WTC11 (cell line): ENCODE results near the gene MAP6. TPM values are rescaled to one million over a fixed set of nuclear protein-coding genes. Genes with fewer than 3 reads are reported as not detected.

Experiments used
- ATAC-seq: fragments of 200-7000 bp; cut with Tn5 transposase; 2 replicates; pipeline ENCODE4 v1.10.0; 2021; ENCODE audit warnings: mild to moderate bottlenecking, moderate library complexity
- CTCF ChIA-PET: fragments of 300-600 bp; sonication (Branson Sonifier 250); formaldehyde crosslinking; loops from one replicate; lab custom pipeline; 2021; ENCODE audit warnings: antibody characterized with exemption; lab: Charles Lee
- POLR2A ChIA-PET: fragments of 350-600 bp; sonication (Branson Sonifier 250); formaldehyde crosslinking; loops from one replicate; lab custom pipeline; 2021; ENCODE audit warnings: antibody characterized with exemption; lab: Charles Lee
- DNase-seq: peaks from one replicate; pipeline ENCODE4 v3.0.0; 2021; ENCODE audit warnings: low spot score
- H3K27ac Mint-ChIP-seq: 2 replicates; pipeline ENCODE4 v1.8.0; 2021; ENCODE audit warnings: mixed read lengths
- H3K27me3 Mint-ChIP-seq: 2 replicates; pipeline ENCODE4 v1.8.0; 2021; ENCODE audit warnings: low read depth, mild to moderate bottlenecking, moderate library complexity, mixed read lengths
- H3K36me3 Mint-ChIP-seq: 2 replicates; pipeline ENCODE4 v1.8.0; 2021; ENCODE audit warnings: mixed read lengths
- H3K4me1 Mint-ChIP-seq: 2 replicates; pipeline ENCODE4 v1.8.0; 2022; ENCODE audit warnings: mixed read lengths
- H3K4me3 Mint-ChIP-seq: 2 replicates; pipeline ENCODE4 v1.8.0; 2021; ENCODE audit warnings: mild to moderate bottlenecking, moderate library complexity, mixed read lengths
- H3K9me3 Mint-ChIP-seq: 2 replicates; pipeline ENCODE4 v1.8.0; 2021; ENCODE audit warnings: mixed read lengths
- AR ChIP-seq: fragments of 250-450 bp; sonication (Bioruptor Pico); IDR thresholded peaks from 2 replicates; pipeline ENCODE4 v1.9.0; 2021; ENCODE audit warnings: mild to moderate bottlenecking
- ATF2 ChIP-seq: sonication (generic); formaldehyde crosslinking; IDR thresholded peaks from 2 replicates; pipeline ENCODE4 v1.8.1; 2022; ENCODE audit warnings: low read depth, missing genetic modification reagents, borderline replicate concordance
- CREB1 ChIP-seq: sonication (generic); formaldehyde crosslinking; IDR thresholded peaks from 2 replicates; pipeline ENCODE4 v1.8.0; 2023; ENCODE audit warnings: mild to moderate bottlenecking, missing genetic modification reagents
- E2F4 ChIP-seq: sonication (generic); formaldehyde crosslinking; IDR thresholded peaks from 2 replicates; pipeline ENCODE4 v1.8.1; 2022; ENCODE audit warnings: low read depth, mild to moderate bottlenecking, moderate library complexity, missing genetic modification reagents, borderline replicate concordance
- ELF4 ChIP-seq: sonication (generic); formaldehyde crosslinking; IDR thresholded peaks from 2 replicates; pipeline ENCODE4 v1.8.1; 2022; ENCODE audit warnings: low read depth, mild to moderate bottlenecking, moderate library complexity, missing genetic modification reagents
- ESRRA ChIP-seq: sonication (generic); formaldehyde crosslinking; IDR thresholded peaks from 2 replicates; pipeline ENCODE4 v1.8.1; 2022; ENCODE audit warnings: mild to moderate bottlenecking, missing genetic modification reagents, borderline replicate concordance
- FOXP4 ChIP-seq: sonication (generic); formaldehyde crosslinking; IDR thresholded peaks from 2 replicates; pipeline ENCODE4 v1.8.0; 2022; ENCODE audit warnings: mild to moderate bottlenecking, missing genetic modification reagents
- GTF2I ChIP-seq: fragments of 250-450 bp; sonication (Bioruptor Pico); conservative IDR thresholded peaks from 2 replicates; pipeline ENCODE4 v1.4.0; 2021; ENCODE audit warnings: mild to moderate bottlenecking
- HMGXB4 ChIP-seq: sonication (generic); formaldehyde crosslinking; IDR thresholded peaks from 2 replicates; pipeline ENCODE4 v1.8.1; 2023; ENCODE audit warnings: mild to moderate bottlenecking, moderate library complexity, missing genetic modification reagents
- JAZF1 ChIP-seq: fragments of 250-450 bp; sonication (Bioruptor Pico); IDR thresholded peaks from 2 replicates; pipeline ENCODE4 v1.9.0; 2021; ENCODE audit warnings: moderate library complexity, mild to moderate bottlenecking, inconsistent platforms
- KAT7 ChIP-seq: sonication (generic); formaldehyde crosslinking; IDR thresholded peaks from 2 replicates; pipeline ENCODE4 v1.8.1; 2023; ENCODE audit warnings: missing genetic modification reagents, mild to moderate bottlenecking, borderline replicate concordance
- NR3C1 ChIP-seq: sonication (generic); formaldehyde crosslinking; conservative IDR thresholded peaks from 2 replicates; pipeline ENCODE4 v1.8.1; 2023; ENCODE audit warnings: low read depth, mild to moderate bottlenecking, missing genetic modification reagents
- PREB ChIP-seq: sonication (generic); formaldehyde crosslinking; IDR thresholded peaks from 2 replicates; pipeline ENCODE4 v1.8.1; 2022; ENCODE audit warnings: mild to moderate bottlenecking, missing genetic modification reagents, moderate library complexity, borderline replicate concordance
- PRRX2 ChIP-seq: fragments of 250-450 bp; sonication (Bioruptor Pico); IDR thresholded peaks from 2 replicates; pipeline ENCODE4 v1.8.0; 2021; ENCODE audit warnings: mild to moderate bottlenecking
- RELA ChIP-seq: sonication (generic); formaldehyde crosslinking; IDR thresholded peaks from 2 replicates; pipeline ENCODE4 v1.8.1; 2022; ENCODE audit warnings: missing genetic modification reagents, mild to moderate bottlenecking, borderline replicate concordance
- ZNF232 ChIP-seq: sonication (generic); formaldehyde crosslinking; IDR thresholded peaks from 2 replicates; pipeline ENCODE4 v1.8.0; 2022; ENCODE audit warnings: mild to moderate bottlenecking, missing genetic modification reagents
- ZNF423 ChIP-seq: fragments of 250-450 bp; sonication (Bioruptor Pico); IDR thresholded peaks from 2 replicates; pipeline ENCODE4 v2.1.2; 2022; ENCODE audit warnings: mild to moderate bottlenecking, moderate library complexity
- ZSCAN18 ChIP-seq: fragments of 250-450 bp; sonication (Bioruptor Pico); IDR thresholded peaks from 2 replicates; pipeline ENCODE4 v2.1.2; 2022; ENCODE audit warnings: mild to moderate bottlenecking, moderate library complexity
- total RNA-seq: library from RNA; stranded (reverse); gene quantifications from 3 replicates; pipeline ENCODE4 v1.2.3, GENCODE V29; 2021

The MAP6 gene
- total RNA-seq, 1 experiment from 2014 or later = 0.90 TPM

- Mint-ChIP-seq H3K4me1 (peaks cover 6% of the 10 kb centered on the region), H3K27me3 (no peaks in the 10 kb centered on the region; the same call in 1 of the 2 replicates), H3K36me3 (no peaks in the 10 kb centered on the region), H3K9me3 (no peaks in the 10 kb centered on the region), H3K27ac (no peak overlapping the region), H3K4me3 (no peak overlapping the region)
- TF ChIP-seq NR3C1 (CRISPR knock-in tag) (no peak), ATF2 (CRISPR knock-in tag) (no peak), CREB1 (CRISPR knock-in tag) (no peak), JAZF1 (no peak)
- DNase-seq (no peak), ATAC-seq (no peak)
- POLR2A ChIA-PET = no interaction called here
- CTCF ChIA-PET = interaction anchor here (0.6 to 1.1 kb wide), 2 partner anchors 47 to 60 kb away, joined by 3 to 5 read pairs; no protein-coding TSS in a partner anchor
Observed at GRCh38 chr11:75644370-75644769, 24.5 kb downstream of the MAP6 start.

GRCh38 chr11:75642402-75643113 is 26.3 kb downstream of the MAP6 start:
- ATAC-seq = no peak
- no peak overlapping the region for H3K27ac Mint-ChIP-seq
- POLR2A ChIA-PET = no interaction called here
- H3K4me1 Mint-ChIP-seq = peaks cover 9% of the 10 kb centered on the region
- CTCF ChIA-PET = no interaction called here
- H3K4me3 Mint-ChIP-seq = no peak overlapping the region
- DNase-seq = no peak
- H3K27me3 Mint-ChIP-seq = no peaks in the 10 kb centered on the region; the same call in 1 of the 2 replicates
- H3K9me3 Mint-ChIP-seq = no peaks in the 10 kb centered on the region
- H3K36me3 Mint-ChIP-seq = no peaks in the 10 kb centered on the region
- TF ChIP-seq KAT7 (CRISPR knock-in tag) (no peak), ZNF423 (CRISPR knock-in tag) (no peak), ELF4 (no peak), PRRX2 (CRISPR knock-in tag) (no peak), FOXP4 (CRISPR knock-in tag) (no peak), PREB (no peak), RELA (CRISPR knock-in tag) (no peak), E2F4 (CRISPR knock-in tag) (no peak), HMGXB4 (CRISPR knock-in tag) (no peak)

GRCh38 chr11:75639762-75640181 is 29.1 kb downstream of the MAP6 start:
- H3K27me3 Mint-ChIP-seq = no peaks in the 10 kb centered on the region; the same call in 1 of the 2 replicates
- H3K4me3 Mint-ChIP-seq = no peak overlapping the region
- H3K27ac Mint-ChIP-seq = no peak overlapping the region
- H3K4me1 Mint-ChIP-seq = peaks cover 12% of the 10 kb centered on the region
- no peaks in the 10 kb centered on the region for H3K9me3 Mint-ChIP-seq
- ChIA-PET CTCF (interaction anchor here (1.2 kb wide), 1 partner anchor 42 kb away, joined by 3 read pairs; no protein-coding TSS in a partner anchor), POLR2A (no interaction called here)
- H3K36me3 Mint-ChIP-seq = no peaks in the 10 kb centered on the region
- no peak for DNase-seq
- ATAC-seq = peak; percentile 32; the same call in 1 of the 2 replicates
- TF ChIP-seq NR3C1 (CRISPR knock-in tag) (no peak), ZNF232 (CRISPR knock-in tag) (no peak), ZSCAN18 (CRISPR knock-in tag) (no peak), ESRRA (CRISPR knock-in tag) (no peak), KAT7 (CRISPR knock-in tag) (no peak), AR (no peak), GTF2I (CRISPR knock-in tag) (no peak)
